Osteoblast (primary cell): ENCODE measurements around the gene HID1. TPM values are rescaled to one million over a fixed set of nuclear protein-coding genes. Genes with fewer than 3 reads are reported as not detected.

ENCODE experiments used
- DNase-seq: peaks from one replicate; pipeline ENCODE4 v3.0.0; 2011; ENCODE audit warnings: low spot score, mixed read lengths; ENCODE audit not compliant: insufficient read length; ENCODE audit errors: missing footprints
- H2AFZ ChIP-seq: 2 replicates; pipeline ENCODE4 v1.6.0; 2011; ENCODE audit warnings: mild to moderate bottlenecking, low read length
- H3K27ac ChIP-seq: 2 replicates; pipeline ENCODE4 v1.5.1; 2011; ENCODE audit warnings: mild to moderate bottlenecking, low read depth, low read length, moderate library complexity
- H3K27me3 ChIP-seq: 2 replicates; pipeline ENCODE4 v1.6.0; 2012; ENCODE audit warnings: mild to moderate bottlenecking, control low read depth, inconsistent platforms, low read length, moderate library complexity; ENCODE audit not compliant: insufficient read depth
- H3K36me3 ChIP-seq: 2 replicates; pipeline ENCODE4 v1.5.1; 2011; ENCODE audit warnings: mild to moderate bottlenecking, low read length, control low read depth, moderate library complexity; ENCODE audit not compliant: insufficient read depth
- H3K4me1 ChIP-seq: 2 replicates; pipeline ENCODE4 v1.5.1; 2011; ENCODE audit warnings: mild to moderate bottlenecking, low read length, control low read depth, moderate library complexity; ENCODE audit not compliant: insufficient read depth
- H3K4me2 ChIP-seq: 2 replicates; pipeline ENCODE4 v1.6.0; 2011; ENCODE audit warnings: mild to moderate bottlenecking, low read length; ENCODE audit not compliant: insufficient read depth
- H3K4me3 ChIP-seq: fragments of 200-600 bp; sonication (generic); 3 replicates; pipeline ENCODE4 v1.5.1; 2012; ENCODE audit warnings: mild to moderate bottlenecking, low read length, inconsistent platforms; ENCODE audit not compliant: insufficient read depth
- H3K79me2 ChIP-seq: 2 replicates; pipeline ENCODE4 v1.6.0; 2012; ENCODE audit warnings: mild to moderate bottlenecking, low read length, control low read depth, inconsistent platforms; ENCODE audit not compliant: insufficient read depth
- H3K9me3 ChIP-seq: 2 replicates; pipeline ENCODE4 v1.5.1; 2011; ENCODE audit warnings: low read depth, low read length, control low read depth
- H4K20me1 ChIP-seq: 2 replicates; pipeline ENCODE4 v1.6.0; 2012; ENCODE audit warnings: mild to moderate bottlenecking, low read length, control low read depth; ENCODE audit not compliant: insufficient read depth
- total RNA-seq: library from RNA; depleted of rRNA; stranded (reverse); fragments of >200 nt; gene quantifications from 2 replicates; pipeline ENCODE4 v1.2.3, GENCODE V29; 2012
- TF ChIP-seq, protein P1 (sequence below): IDR thresholded peaks from 2 replicates; pipeline ENCODE4 v1.5.1; 2011; ENCODE audit warnings: mild to moderate bottlenecking, low read depth, low read length, moderate library complexity; ENCODE audit errors: extremely low read depth

HID1 gene
- total RNA-seq, 1 donor, result 0.36 TPM

DNA sequence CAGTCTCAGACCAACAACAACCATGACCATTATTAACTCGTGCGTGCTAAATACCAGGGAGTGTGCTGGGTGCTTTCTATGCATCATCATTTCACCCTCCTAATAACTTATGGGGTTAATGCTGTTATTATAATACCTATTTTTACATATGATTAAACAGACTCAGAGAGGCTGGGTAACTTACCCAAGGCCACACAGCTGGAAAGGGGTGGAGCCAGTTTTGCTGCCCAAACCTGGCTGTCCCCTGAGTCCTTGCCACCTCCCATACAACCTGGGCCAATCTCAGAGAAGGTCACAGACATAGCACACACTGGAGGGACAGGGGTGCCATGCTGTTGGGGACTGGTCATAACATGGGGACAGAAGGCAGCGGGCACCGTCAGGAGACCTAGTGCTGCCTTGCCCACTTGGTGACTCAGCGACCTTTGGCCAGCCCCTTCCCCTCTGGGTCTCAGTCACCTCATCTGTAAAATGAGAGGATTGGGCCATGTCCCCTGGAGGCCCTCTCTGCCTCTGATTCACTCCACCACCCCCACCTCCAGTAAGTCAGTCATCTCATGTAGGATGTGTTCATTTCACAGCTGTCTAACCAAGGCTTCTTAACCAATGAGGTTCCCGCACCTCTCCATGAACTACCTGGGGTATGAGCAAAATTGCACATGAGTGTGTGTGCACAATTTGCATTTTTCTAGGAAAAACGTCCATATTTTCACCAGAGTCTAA lies 67.7 kb downstream of the HID1 start:
- Histone ChIP-seq H3K4me2 (no peak overlapping the region), H3K4me1 (no peaks in the 10 kb centered on the region), H3K27me3 (peaks cover 5% of the 10 kb centered on the region), H3K27ac (no peak overlapping the region), H3K79me2 (no peaks in the 10 kb centered on the region), H3K4me3 (no peak overlapping the region), H4K20me1 (no peaks in the 10 kb centered on the region), H3K36me3 (no peaks in the 10 kb centered on the region), H2AFZ (no peak overlapping the region), H3K9me3 (no peaks in the 10 kb centered on the region)
- DNase-seq, result peak; percentile 62
- TF ChIP-seq, protein P1, sequence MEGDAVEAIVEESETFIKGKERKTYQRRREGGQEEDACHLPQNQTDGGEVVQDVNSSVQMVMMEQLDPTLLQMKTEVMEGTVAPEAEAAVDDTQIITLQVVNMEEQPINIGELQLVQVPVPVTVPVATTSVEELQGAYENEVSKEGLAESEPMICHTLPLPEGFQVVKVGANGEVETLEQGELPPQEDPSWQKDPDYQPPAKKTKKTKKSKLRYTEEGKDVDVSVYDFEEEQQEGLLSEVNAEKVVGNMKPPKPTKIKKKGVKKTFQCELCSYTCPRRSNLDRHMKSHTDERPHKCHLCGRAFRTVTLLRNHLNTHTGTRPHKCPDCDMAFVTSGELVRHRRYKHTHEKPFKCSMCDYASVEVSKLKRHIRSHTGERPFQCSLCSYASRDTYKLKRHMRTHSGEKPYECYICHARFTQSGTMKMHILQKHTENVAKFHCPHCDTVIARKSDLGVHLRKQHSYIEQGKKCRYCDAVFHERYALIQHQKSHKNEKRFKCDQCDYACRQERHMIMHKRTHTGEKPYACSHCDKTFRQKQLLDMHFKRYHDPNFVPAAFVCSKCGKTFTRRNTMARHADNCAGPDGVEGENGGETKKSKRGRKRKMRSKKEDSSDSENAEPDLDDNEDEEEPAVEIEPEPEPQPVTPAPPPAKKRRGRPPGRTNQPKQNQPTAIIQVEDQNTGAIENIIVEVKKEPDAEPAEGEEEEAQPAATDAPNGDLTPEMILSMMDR, result no peak

DNA sequence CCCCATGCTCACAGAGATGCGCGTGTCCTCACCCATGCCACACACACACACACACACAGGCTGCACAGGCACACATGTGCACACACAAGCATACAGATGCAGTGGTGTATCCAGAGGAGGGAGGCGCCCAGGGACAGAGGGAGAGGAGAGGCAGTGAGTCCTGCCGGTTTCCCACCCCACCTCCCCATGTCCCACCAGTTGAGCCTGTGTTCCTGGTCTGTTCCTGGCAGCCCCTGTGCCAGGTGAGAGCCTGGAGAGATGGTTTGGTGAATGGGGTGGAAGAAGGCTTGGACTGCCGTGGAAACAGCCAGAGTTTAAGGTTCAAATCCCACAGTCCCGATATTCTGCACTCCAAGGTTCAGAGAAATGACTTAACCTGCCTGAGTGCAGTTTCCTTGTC lies 68.9 kb downstream of the HID1 start:
- no peak overlapping the region for H2AFZ ChIP-seq
- TF ChIP-seq, protein P1, result no peak
- no peaks in the 10 kb centered on the region for H3K79me2 ChIP-seq
- H3K4me3 ChIP-seq, result no peak overlapping the region
- H3K4me1 ChIP-seq, result no peaks in the 10 kb centered on the region
- no peaks in the 10 kb centered on the region for H3K9me3 ChIP-seq
- no peaks in the 10 kb centered on the region for H3K36me3 ChIP-seq
- H3K27ac ChIP-seq, result no peak overlapping the region
- H3K27me3 ChIP-seq, result peaks cover 8% of the 10 kb centered on the region
- H3K4me2 ChIP-seq, result no peak overlapping the region
- H4K20me1 ChIP-seq, result no peaks in the 10 kb centered on the region
- peak; percentile 65 for DNase-seq

DNA sequence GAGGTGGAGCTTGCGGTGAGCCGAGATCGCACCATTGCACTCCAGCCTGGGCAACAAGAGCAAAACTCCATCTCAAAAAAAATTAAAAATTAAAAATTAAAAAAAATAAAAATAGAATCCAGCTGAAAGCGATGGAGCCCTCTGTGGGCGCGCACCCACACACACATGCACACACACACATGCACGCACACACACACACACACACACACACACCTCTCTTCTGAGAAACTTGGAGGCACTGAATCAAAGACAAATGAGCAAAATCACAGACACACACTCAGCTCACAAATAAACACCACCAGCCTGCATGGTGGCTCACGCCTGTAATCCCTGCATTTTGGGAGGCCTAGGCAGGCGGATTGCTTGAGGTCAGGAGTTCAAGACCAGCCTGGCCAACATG lies 69.5 kb downstream of the HID1 start:
- no peak for DNase-seq
- Histone ChIP-seq H3K27ac (no peak overlapping the region), H3K27me3 (peaks cover 11% of the 10 kb centered on the region), H3K4me3 (no peak overlapping the region), H3K36me3 (no peaks in the 10 kb centered on the region), H3K79me2 (no peaks in the 10 kb centered on the region), H3K4me1 (no peaks in the 10 kb centered on the region), H4K20me1 (no peaks in the 10 kb centered on the region), H3K9me3 (no peaks in the 10 kb centered on the region), H3K4me2 (no peak overlapping the region), H2AFZ (no peak overlapping the region)
- TF ChIP-seq, protein P1, result no peak

DNA sequence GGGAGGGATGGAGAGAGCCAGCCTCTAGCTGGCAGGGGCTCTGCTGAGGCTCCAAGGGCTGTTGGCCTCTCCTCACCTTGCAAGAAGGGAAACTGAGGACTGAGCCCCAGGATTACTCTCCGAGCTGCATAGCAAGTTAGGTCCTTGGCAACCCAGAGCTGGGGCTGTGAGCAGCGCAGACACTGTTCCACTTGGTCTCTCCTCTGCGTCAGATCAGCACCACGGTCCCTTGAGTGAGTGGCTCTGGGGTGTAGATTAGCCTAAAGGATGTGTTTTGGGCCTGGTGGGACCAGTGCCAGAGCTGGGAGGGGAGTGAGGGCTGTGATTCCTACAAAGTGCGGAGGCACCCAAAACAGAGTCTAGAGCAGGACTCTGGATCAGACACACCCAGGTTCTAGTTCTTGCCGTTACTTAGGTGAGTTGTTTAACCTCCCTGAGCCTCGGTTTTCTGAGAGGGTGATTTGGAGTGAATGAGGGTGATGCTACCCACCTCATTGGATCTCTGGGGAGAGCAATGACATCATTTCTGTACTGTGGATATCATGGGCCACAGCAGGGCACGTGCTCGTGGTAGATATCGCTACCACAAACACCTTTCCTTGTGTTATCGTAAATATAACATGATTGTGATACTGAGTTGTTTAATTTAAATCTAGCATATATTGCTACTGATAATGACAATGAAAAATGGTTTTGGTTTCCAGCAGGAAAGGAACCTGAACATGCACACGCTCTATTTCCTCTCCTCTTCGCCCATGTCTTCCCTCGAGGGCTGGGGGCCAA lies 71.0 kb downstream of the HID1 start:
- TF ChIP-seq, protein P1, result no peak

More for the DNA sequence above, 71.0 kb downstream of the HID1 start:
- Histone ChIP-seq H3K79me2 (no peaks in the 10 kb centered on the region), H3K36me3 (no peaks in the 10 kb centered on the region), H3K9me3 (no peaks in the 10 kb centered on the region), H3K27me3 (peaks cover 21% of the 10 kb centered on the region), H3K27ac (no peak overlapping the region), H2AFZ (no peak overlapping the region), H3K4me2 (no peak overlapping the region), H3K4me3 (no peak overlapping the region), H3K4me1 (no peaks in the 10 kb centered on the region), H4K20me1 (no peaks in the 10 kb centered on the region)
- DNase-seq, result peak; percentile 62
